ENCODE measurements around the gene MOCS3.

The MOCS3 gene

DNA sequence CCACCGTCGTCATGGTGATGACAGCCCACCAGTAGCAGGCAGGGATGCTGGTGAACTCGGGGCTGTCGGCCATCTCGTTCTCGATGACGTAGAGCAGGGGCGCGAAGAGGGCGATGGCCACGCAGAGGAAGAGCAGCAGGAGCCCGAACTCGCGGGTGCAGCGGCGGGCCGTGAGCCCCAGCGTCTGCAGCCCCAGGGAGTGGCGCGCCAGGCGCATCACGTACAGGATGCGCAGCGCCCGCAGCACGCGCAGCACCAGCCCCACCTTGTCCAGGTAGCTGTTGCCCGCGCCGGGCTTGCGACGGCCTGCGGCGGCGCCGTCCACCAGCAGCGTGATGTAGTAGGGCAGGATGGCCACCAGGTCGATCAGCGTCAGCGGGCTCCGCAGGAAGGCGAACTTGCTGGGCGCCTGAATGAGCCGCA lies 45.7 kb downstream of the MOCS3 start:
- Histone ChIP-seq H3K79me2 (ENCODE audit: insufficient read depth, low read length) (no peaks in the 10 kb centered on the region), H3K9ac (ENCODE audit: low read depth, low read length) (no peak overlapping the region), H3K27me3 (ENCODE audit: insufficient read depth, low read length, poor library complexity) (peaks cover 40% of the 10 kb centered on the region), H3K4me2 (ENCODE audit: insufficient read depth, low read length) (no peak overlapping the region), H3K36me3 (ENCODE audit: insufficient read depth, low read length) (no peaks in the 10 kb centered on the region), H3K4me3 (ENCODE audit: low read depth in 1 of 2, low read length in 2 of 2) (no peak overlapping the region), H3K4me1 (ENCODE audit: insufficient read depth, low read length) (no peaks in the 10 kb centered on the region), H3K27ac (ENCODE audit: low read length) (no peak overlapping the region), H3K9me3 (ENCODE audit: insufficient read depth, low read length, severe bottlenecking) (no peaks in the 10 kb centered on the region), H4K20me1 (ENCODE audit: insufficient read depth, low read length) (peaks cover 5% of the 10 kb centered on the region; the same call in 1 of the 2 replicates), H2AFZ (ENCODE audit: low read depth, low read length) (no peak overlapping the region)
- no peak for TF ChIP-seq EZH2 (IDR thresholded peaks at IDR 0.05; ENCODE audit: borderline replicate concordance, low read depth, low read length, severe bottlenecking)
- TF ChIP-seq, protein P1, sequence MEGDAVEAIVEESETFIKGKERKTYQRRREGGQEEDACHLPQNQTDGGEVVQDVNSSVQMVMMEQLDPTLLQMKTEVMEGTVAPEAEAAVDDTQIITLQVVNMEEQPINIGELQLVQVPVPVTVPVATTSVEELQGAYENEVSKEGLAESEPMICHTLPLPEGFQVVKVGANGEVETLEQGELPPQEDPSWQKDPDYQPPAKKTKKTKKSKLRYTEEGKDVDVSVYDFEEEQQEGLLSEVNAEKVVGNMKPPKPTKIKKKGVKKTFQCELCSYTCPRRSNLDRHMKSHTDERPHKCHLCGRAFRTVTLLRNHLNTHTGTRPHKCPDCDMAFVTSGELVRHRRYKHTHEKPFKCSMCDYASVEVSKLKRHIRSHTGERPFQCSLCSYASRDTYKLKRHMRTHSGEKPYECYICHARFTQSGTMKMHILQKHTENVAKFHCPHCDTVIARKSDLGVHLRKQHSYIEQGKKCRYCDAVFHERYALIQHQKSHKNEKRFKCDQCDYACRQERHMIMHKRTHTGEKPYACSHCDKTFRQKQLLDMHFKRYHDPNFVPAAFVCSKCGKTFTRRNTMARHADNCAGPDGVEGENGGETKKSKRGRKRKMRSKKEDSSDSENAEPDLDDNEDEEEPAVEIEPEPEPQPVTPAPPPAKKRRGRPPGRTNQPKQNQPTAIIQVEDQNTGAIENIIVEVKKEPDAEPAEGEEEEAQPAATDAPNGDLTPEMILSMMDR (IDR thresholded peaks at IDR 0.05; ENCODE audit: borderline replicate concordance, extremely low read depth, low read length, poor library complexity, severe bottlenecking) = no peak
- ATAC-seq (ENCODE audit: insufficient read depth, low read depth) (no peak), DNase-seq (no peak)

DNA sequence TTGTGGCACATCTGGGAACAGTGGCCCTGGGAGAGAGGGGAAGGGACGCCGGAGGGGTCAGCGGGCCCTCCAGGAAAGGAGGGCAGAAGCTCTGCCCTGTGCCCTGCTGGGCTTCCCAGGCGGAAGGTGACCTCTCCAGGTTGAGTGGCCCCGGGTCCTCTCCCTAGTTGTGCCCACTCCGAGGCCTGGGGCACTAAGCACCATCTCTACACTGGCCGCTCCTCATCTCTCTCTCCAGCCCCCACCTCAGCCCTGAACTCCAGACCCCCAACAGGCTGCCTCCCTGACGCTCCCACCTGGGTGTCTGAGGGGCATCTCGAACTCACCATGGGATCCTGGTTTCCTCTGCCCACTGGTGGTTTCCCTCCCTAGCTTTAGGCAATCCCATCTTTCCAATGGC lies 46.2 kb downstream of the MOCS3 start:
- H3K4me2 ChIP-seq (ENCODE audit: insufficient read depth, low read length) = no peak overlapping the region
- no peak for TF ChIP-seq EZH2 (IDR thresholded peaks at IDR 0.05; ENCODE audit: borderline replicate concordance, low read depth, low read length, severe bottlenecking)
- TF ChIP-seq, protein P1 (IDR thresholded peaks at IDR 0.05; ENCODE audit: borderline replicate concordance, extremely low read depth, low read length, poor library complexity, severe bottlenecking) = no peak
- peaks cover 3% of the 10 kb centered on the region; the same call in 1 of the 2 replicates for H4K20me1 ChIP-seq (ENCODE audit: insufficient read depth, low read length)
- H3K27ac ChIP-seq (ENCODE audit: low read length) = no peak overlapping the region
- DNase-seq (no peak), ATAC-seq (ENCODE audit: insufficient read depth, low read depth) (no peak)
- H3K4me1 ChIP-seq (ENCODE audit: insufficient read depth, low read length) = no peaks in the 10 kb centered on the region
- H3K36me3 ChIP-seq (ENCODE audit: insufficient read depth, low read length) = no peaks in the 10 kb centered on the region
- H2AFZ ChIP-seq (ENCODE audit: low read depth, low read length) = no peak overlapping the region
- H3K27me3 ChIP-seq (ENCODE audit: insufficient read depth, low read length, poor library complexity) = peaks cover 36% of the 10 kb centered on the region
- no peak overlapping the region for H3K4me3 ChIP-seq (ENCODE audit: low read depth in 1 of 2, low read length in 2 of 2)
- H3K9me3 ChIP-seq (ENCODE audit: insufficient read depth, low read length, severe bottlenecking) = no peaks in the 10 kb centered on the region
- no peaks in the 10 kb centered on the region for H3K79me2 ChIP-seq (ENCODE audit: insufficient read depth, low read length)
- H3K9ac ChIP-seq (ENCODE audit: low read depth, low read length) = no peak overlapping the region

DNA sequence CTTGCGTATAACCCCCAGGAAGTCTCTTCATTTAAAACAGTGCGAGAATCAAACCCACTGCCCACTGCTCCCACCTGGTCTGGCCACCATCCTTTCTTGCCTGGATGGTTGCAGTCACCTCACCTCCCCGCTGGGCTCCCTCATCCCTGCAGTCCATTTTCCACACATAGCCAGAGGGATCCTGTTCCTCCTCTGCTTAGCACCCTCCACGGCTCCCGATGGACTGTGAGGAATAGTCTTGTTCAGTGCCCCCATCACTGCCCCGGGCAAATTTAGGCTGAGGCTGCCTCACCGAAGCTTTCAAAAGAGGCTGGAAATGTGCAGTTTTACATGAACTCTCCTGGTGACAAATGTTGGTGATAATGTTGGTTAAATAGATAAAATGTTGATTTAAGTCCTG lies 46.6 kb downstream of the MOCS3 start:
- H2AFZ ChIP-seq (ENCODE audit: low read depth, low read length) = no peak overlapping the region
- peaks cover 3% of the 10 kb centered on the region; the same call in 1 of the 2 replicates for H4K20me1 ChIP-seq (ENCODE audit: insufficient read depth, low read length)
- no peak overlapping the region for H3K27ac ChIP-seq (ENCODE audit: low read length)
- H3K9me3 ChIP-seq (ENCODE audit: insufficient read depth, low read length, severe bottlenecking) = no peaks in the 10 kb centered on the region
- H3K36me3 ChIP-seq (ENCODE audit: insufficient read depth, low read length) = no peaks in the 10 kb centered on the region
- no peak for DNase-seq
- TF ChIP-seq, protein P1 (IDR thresholded peaks at IDR 0.05; ENCODE audit: borderline replicate concordance, extremely low read depth, low read length, poor library complexity, severe bottlenecking) = no peak
- TF ChIP-seq EZH2 (IDR thresholded peaks at IDR 0.05; ENCODE audit: borderline replicate concordance, low read depth, low read length, severe bottlenecking) = no peak
- peaks cover 31% of the 10 kb centered on the region for H3K27me3 ChIP-seq (ENCODE audit: insufficient read depth, low read length, poor library complexity)
- H3K9ac ChIP-seq (ENCODE audit: low read depth, low read length) = no peak overlapping the region
- H3K4me2 ChIP-seq (ENCODE audit: insufficient read depth, low read length) = no peak overlapping the region
- H3K4me1 ChIP-seq (ENCODE audit: insufficient read depth, low read length) = no peaks in the 10 kb centered on the region
- no peak for ATAC-seq (ENCODE audit: insufficient read depth, low read depth)
- no peak overlapping the region for H3K4me3 ChIP-seq (ENCODE audit: low read depth in 1 of 2, low read length in 2 of 2)
- no peaks in the 10 kb centered on the region for H3K79me2 ChIP-seq (ENCODE audit: insufficient read depth, low read length)

DNA sequence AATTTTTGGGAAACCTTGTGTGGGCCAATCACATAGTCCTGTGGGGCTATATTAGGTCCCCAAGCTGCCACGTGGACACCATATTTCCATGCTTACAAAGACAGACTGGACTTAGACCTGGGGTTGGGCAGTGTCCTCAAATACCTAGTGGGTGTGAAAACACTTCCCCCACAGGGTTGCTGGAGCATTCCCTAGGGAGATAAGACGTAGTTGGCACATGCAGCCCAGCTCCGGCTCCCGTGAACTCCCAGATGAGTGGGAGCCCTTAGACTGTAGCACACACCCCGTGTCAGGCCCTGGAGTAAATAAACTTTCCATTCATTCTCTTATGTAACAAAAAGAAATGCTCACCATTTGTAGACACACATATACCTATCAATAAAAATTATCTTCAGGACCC lies 50.1 kb downstream of the MOCS3 start:
- Histone ChIP-seq H3K27me3 (ENCODE audit: insufficient read depth, low read length, poor library complexity) (peaks cover 9% of the 10 kb centered on the region), H3K4me2 (ENCODE audit: insufficient read depth, low read length) (no peak overlapping the region), H4K20me1 (ENCODE audit: insufficient read depth, low read length) (no peaks in the 10 kb centered on the region; the same call in 1 of the 2 replicates), H3K27ac (ENCODE audit: low read length) (no peak overlapping the region), H3K36me3 (ENCODE audit: insufficient read depth, low read length) (no peaks in the 10 kb centered on the region), H3K4me3 (ENCODE audit: low read depth in 1 of 2, low read length in 2 of 2) (no peak overlapping the region), H3K9me3 (ENCODE audit: insufficient read depth, low read length, severe bottlenecking) (no peaks in the 10 kb centered on the region), H3K79me2 (ENCODE audit: insufficient read depth, low read length) (no peaks in the 10 kb centered on the region), H3K9ac (ENCODE audit: low read depth, low read length) (no peak overlapping the region), H2AFZ (ENCODE audit: low read depth, low read length) (no peak overlapping the region), H3K4me1 (ENCODE audit: insufficient read depth, low read length) (no peaks in the 10 kb centered on the region)
- ATAC-seq (ENCODE audit: insufficient read depth, low read depth) (no peak), DNase-seq (no peak)
- TF ChIP-seq, protein P1 (IDR thresholded peaks at IDR 0.05; ENCODE audit: borderline replicate concordance, extremely low read depth, low read length, poor library complexity, severe bottlenecking) = no peak
- TF ChIP-seq EZH2 (IDR thresholded peaks at IDR 0.05; ENCODE audit: borderline replicate concordance, low read depth, low read length, severe bottlenecking) = no peak

Data from DND-41 (cell line).